Mononuclear cell (primary cell): ENCODE results near the gene TRIM40. TPM values are rescaled to one million over a fixed set of nuclear protein-coding genes. Genes with fewer than 3 reads are reported as not detected.
"Not testable (repeated sequence)": the region's sequence is repeated elsewhere in the genome, so short reads cannot be mapped to it uniquely, and the experiment has no call there.

ENCODE experiments used
- H3K27me3 ChIP-seq: 2 replicates; pipeline ENCODE4 v1.6.0; 2011; ENCODE audit warnings: low read length, control low read depth; ENCODE audit not compliant: insufficient read depth
- H3K4me1 ChIP-seq: 2 replicates; pipeline ENCODE4 v1.5.1; 2011; ENCODE audit warnings: mild to moderate bottlenecking, low read length, control low read depth; ENCODE audit not compliant: insufficient read depth
- H3K4me3 ChIP-seq: 2 replicates; pipeline ENCODE4 v1.5.1; 2011; ENCODE audit warnings: mild to moderate bottlenecking, low read length, moderate library complexity
- H3K9me3 ChIP-seq: 2 replicates; pipeline ENCODE4 v1.5.1; 2011; ENCODE audit warnings: low read depth, mild to moderate bottlenecking, control low read depth, low read length
- total RNA-seq: library from RNA; depleted of rRNA; stranded (reverse); fragments of >200 nt; gene quantifications from one replicate; pipeline ENCODE4 v1.2.3, GENCODE V29; 2012

TRIM40 gene
- total RNA-seq, 1 donor: 1.4 TPM

- no peak overlapping the region for H3K4me3 ChIP-seq
- peaks cover 68% of the 10 kb centered on the region for H3K27me3 ChIP-seq
- peaks cover 16% of the 10 kb centered on the region for H3K4me1 ChIP-seq
- no peaks in the 10 kb centered on the region for H3K9me3 ChIP-seq
Measured at GRCh38 chr6:30129265-30130178, 6.4 kb upstream of the TRIM40 start.

GRCh38 chr6:30130179-30130679, 5.7 kb upstream of the TRIM40 start:
- H3K4me3 ChIP-seq: no peak overlapping the region
- H3K9me3 ChIP-seq: no peaks in the 10 kb centered on the region
- peaks cover 16% of the 10 kb centered on the region for H3K4me1 ChIP-seq
- peaks cover 67% of the 10 kb centered on the region for H3K27me3 ChIP-seq

- H3K4me3 ChIP-seq: no peak overlapping the region
- H3K9me3 ChIP-seq: no peaks in the 10 kb centered on the region
- peaks cover 16% of the 10 kb centered on the region for H3K4me1 ChIP-seq
- peaks cover 59% of the 10 kb centered on the region for H3K27me3 ChIP-seq
Measured at GRCh38 chr6:30130887-30131862, 4.8 kb upstream of the TRIM40 start.

GRCh38 chr6:30131947-30132497, 3.9 kb upstream of the TRIM40 start:
- no peak overlapping the region for H3K4me3 ChIP-seq
- peaks cover 16% of the 10 kb centered on the region for H3K4me1 ChIP-seq
- H3K27me3 ChIP-seq: peaks cover 51% of the 10 kb centered on the region
- H3K9me3 ChIP-seq: no peaks in the 10 kb centered on the region

GRCh38 chr6:30135147-30135546, 793 bp upstream of the TRIM40 start:
- no peak overlapping the region for H3K4me3 ChIP-seq
- peaks cover 20% of the 10 kb centered on the region for H3K27me3 ChIP-seq
- H3K9me3 ChIP-seq: no peaks in the 10 kb centered on the region
- peaks cover 6% of the 10 kb centered on the region for H3K4me1 ChIP-seq

- no peak overlapping the region for H3K4me3 ChIP-seq
- H3K27me3 ChIP-seq: peaks cover 20% of the 10 kb centered on the region
- no peaks in the 10 kb centered on the region for H3K9me3 ChIP-seq
- no peaks in the 10 kb centered on the region for H3K4me1 ChIP-seq
Measured at GRCh38 chr6:30136570-30137286, 788 bp downstream of the TRIM40 start.

GRCh38 chr6:30140240-30140639, 4.3 kb downstream of the TRIM40 start:
- not testable (repeated sequence) for H3K4me3 ChIP-seq, H3K9me3 ChIP-seq, H3K4me1 ChIP-seq
- peaks cover 24% of the 10 kb centered on the region for H3K27me3 ChIP-seq

GRCh38 chr6:30142665-30143064, 6.7 kb downstream of the TRIM40 start:
- Histone ChIP-seq H3K4me3 (no peak overlapping the region), H3K27me3 (peaks cover 28% of the 10 kb centered on the region), H3K4me1 (no peaks in the 10 kb centered on the region), H3K9me3 (no peaks in the 10 kb centered on the region)

- Histone ChIP-seq H3K9me3 (no peaks in the 10 kb centered on the region), H3K4me3 (no peak overlapping the region), H3K4me1 (no peaks in the 10 kb centered on the region), H3K27me3 (peaks cover 28% of the 10 kb centered on the region)
Measured at GRCh38 chr6:30143780-30144179, 7.8 kb downstream of the TRIM40 start.

- Histone ChIP-seq H3K4me3 (no peak overlapping the region), H3K9me3 (no peaks in the 10 kb centered on the region), H3K27me3 (peaks cover 28% of the 10 kb centered on the region), H3K4me1 (no peaks in the 10 kb centered on the region)
Measured at GRCh38 chr6:30144811-30145210, 8.9 kb downstream of the TRIM40 start.

- Histone ChIP-seq H3K27me3 (peaks cover 28% of the 10 kb centered on the region), H3K4me1 (no peaks in the 10 kb centered on the region), H3K4me3 (no peak overlapping the region), H3K9me3 (no peaks in the 10 kb centered on the region)
Measured at GRCh38 chr6:30145818-30146217, 9.9 kb downstream of the TRIM40 start.

- Histone ChIP-seq H3K27me3 (peaks cover 22% of the 10 kb centered on the region), H3K4me1 (peaks cover 4% of the 10 kb centered on the region), H3K9me3 (no peaks in the 10 kb centered on the region), H3K4me3 (no peak overlapping the region)
Measured at GRCh38 chr6:30147096-30147495, 11.2 kb downstream of the TRIM40 start.

GRCh38 chr6:30149234-30149633, 13.3 kb downstream of the TRIM40 start:
- Histone ChIP-seq H3K4me1 (peaks cover 4% of the 10 kb centered on the region), H3K9me3 (no peaks in the 10 kb centered on the region), H3K4me3 (no peak overlapping the region), H3K27me3 (peaks cover 9% of the 10 kb centered on the region)

- Histone ChIP-seq H3K4me3 (no peak overlapping the region), H3K27me3 (peaks cover 6% of the 10 kb centered on the region), H3K9me3 (no peaks in the 10 kb centered on the region), H3K4me1 (peaks cover 4% of the 10 kb centered on the region)
Measured at GRCh38 chr6:30149858-30150550, 14.1 kb downstream of the TRIM40 start.
